Epithelial cell of proximal tubule (primary cell): ENCODE measurements around the gene DCTD. TPM values are rescaled to one million over a fixed set of nuclear protein-coding genes. Genes with fewer than 3 reads are reported as not detected.

Experiments
- DNase-seq: peaks from one replicate; pipeline ENCODE4 v3.0.0-alpha.2; 2011; ENCODE audit warnings: low read depth
- H3K4me3 ChIP-seq: 2 replicates; pipeline ENCODE4 v1.5.1; 2011; ENCODE audit warnings: low read depth, mild to moderate bottlenecking, low read length
- CTCF ChIP-seq: conservative IDR thresholded peaks from 2 replicates; pipeline ENCODE4 v1.5.1; 2012; ENCODE audit warnings: low read depth, mild to moderate bottlenecking, low read length
- total RNA-seq: library from RNA; depleted of rRNA; stranded (reverse); fragments of >200 nt; gene quantifications from 2 replicates; pipeline ENCODE4 v1.2.3, GENCODE V29; 2015

DCTD gene
- total RNA-seq, 1 donor from 2014 or later, result 86.3 TPM

DNA sequence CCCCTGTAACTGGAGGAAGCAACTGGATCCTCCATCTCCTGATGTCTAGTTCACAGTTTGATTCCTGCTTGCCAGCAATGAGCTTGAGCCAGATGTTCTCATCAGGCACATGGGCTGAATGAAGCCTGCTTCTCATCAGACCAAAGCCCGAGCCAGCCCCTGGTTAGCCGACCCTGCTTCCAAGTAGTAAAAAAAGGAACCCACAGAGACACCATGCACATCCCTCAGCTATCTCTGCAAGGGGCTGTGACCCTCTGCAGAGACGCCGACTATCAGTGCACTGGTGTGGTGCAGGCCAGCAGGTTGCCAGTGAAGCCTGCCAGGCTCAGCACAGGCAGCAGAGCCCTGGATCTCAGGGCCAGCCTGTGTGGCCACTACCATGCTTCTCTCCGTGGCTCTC lies 2.8 kb downstream of the DCTD start:
- no peak for DNase-seq
- H3K4me3 ChIP-seq, result no peak overlapping the region
- no peak for TF ChIP-seq CTCF

- DNase-seq, result no peak
- no peak for TF ChIP-seq CTCF
- no peak overlapping the region for H3K4me3 ChIP-seq
Observed at GRCh38 chr4:182913621-182914020, 3.6 kb downstream of the DCTD start.

GRCh38 chr4:182913036-182913435 lies 4.2 kb downstream of the DCTD start:
- no peak for TF ChIP-seq CTCF
- H3K4me3 ChIP-seq, result no peak overlapping the region
- no peak for DNase-seq

GRCh38 chr4:182908124-182908523 lies 9.1 kb downstream of the DCTD start:
- no peak for TF ChIP-seq CTCF
- DNase-seq, result no peak
- H3K4me3 ChIP-seq, result no peak overlapping the region

GRCh38 chr4:182907396-182907795 lies 9.8 kb downstream of the DCTD start:
- H3K4me3 ChIP-seq, result no peak overlapping the region
- no peak for TF ChIP-seq CTCF
- DNase-seq, result no peak

- no peak for DNase-seq
- no peak overlapping the region for H3K4me3 ChIP-seq
- TF ChIP-seq CTCF, result no peak
Observed at GRCh38 chr4:182906786-182907185, 10.4 kb downstream of the DCTD start.

DNA sequence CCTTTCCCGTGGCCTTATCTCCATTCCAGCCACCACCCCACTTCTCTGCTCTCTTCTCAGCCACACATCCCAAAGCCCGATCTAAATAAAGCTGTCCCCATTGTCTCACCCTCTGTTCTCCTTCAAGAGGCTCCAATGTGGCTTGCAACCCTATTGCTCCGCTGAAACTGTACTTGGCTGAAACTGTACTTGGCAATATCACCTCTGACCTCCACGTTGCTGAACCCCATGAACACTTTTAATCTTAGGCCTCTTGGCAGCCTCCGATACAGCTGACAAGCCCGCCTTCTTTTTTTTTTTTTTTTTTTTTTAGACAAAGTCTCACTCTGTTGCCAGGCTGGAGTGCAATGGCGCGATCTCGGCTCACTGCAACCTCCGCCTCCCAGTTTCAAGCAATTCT lies 12.1 kb downstream of the DCTD start:
- DNase-seq, result no peak
- H3K4me3 ChIP-seq, result no peak overlapping the region
- no peak for TF ChIP-seq CTCF
